GM21737 (cell line): ENCODE results near the gene TP53TG5.

Source experiments
- ATAC-seq: cut with Tn5 transposase; IDR thresholded peaks from one replicate; pipeline ENCODE4 v1.9.1; 2021; ENCODE audit warnings: mild to moderate bottlenecking, moderate library complexity; ENCODE audit not compliant: unreplicated experiment

The TP53TG5 gene

GRCh38 chr20:45347936-45348778, 30.0 kb downstream of the TP53TG5 start, which contains the start of gene SDC4:
TSS of gene SDC4 (minus strand) at chr20:45348424. CDS start at chr20:45348384, 40 bp downstream.
- ATAC-seq: no peak

- no peak for ATAC-seq
Measured at GRCh38 chr20:45347297-45347935, 30.7 kb downstream of the TP53TG5 start.

GRCh38 chr20:45346851-45347250, 31.3 kb downstream of the TP53TG5 start:
- no peak for ATAC-seq

GRCh38 chr20:45346291-45346718, 31.8 kb downstream of the TP53TG5 start:
- ATAC-seq: no peak

- ATAC-seq: no peak
Measured at GRCh38 chr20:45345104-45345936, 32.8 kb downstream of the TP53TG5 start.

- ATAC-seq: no peak
Measured at GRCh38 chr20:45344168-45344860, 33.8 kb downstream of the TP53TG5 start.

- no peak for ATAC-seq
Measured at GRCh38 chr20:45343532-45344167, 34.5 kb downstream of the TP53TG5 start.

- ATAC-seq: no peak
Measured at GRCh38 chr20:45342855-45343531, 35.1 kb downstream of the TP53TG5 start.

GRCh38 chr20:45341939-45342854, 35.9 kb downstream of the TP53TG5 start:
- no peak for ATAC-seq

GRCh38 chr20:45341579-45341938, 36.6 kb downstream of the TP53TG5 start:
- ATAC-seq: no peak

- no peak for ATAC-seq
Measured at GRCh38 chr20:45340951-45341350, 37.2 kb downstream of the TP53TG5 start.

- ATAC-seq: no peak
Measured at GRCh38 chr20:45340236-45340847, 37.8 kb downstream of the TP53TG5 start.

- ATAC-seq: no peak
Measured at GRCh38 chr20:45339799-45340198, 38.3 kb downstream of the TP53TG5 start.

GRCh38 chr20:45339084-45339483, 39.0 kb downstream of the TP53TG5 start:
- no peak for ATAC-seq

- ATAC-seq: no peak
Measured at GRCh38 chr20:45338121-45339030, 39.7 kb downstream of the TP53TG5 start.

GRCh38 chr20:45337367-45338120, 40.6 kb downstream of the TP53TG5 start:
- ATAC-seq: no peak
